ES-I3 (cell line): ENCODE results near the gene DCHS1.

Experiments used
- H3K36me3 ChIP-seq: 2 replicates; pipeline ENCODE4 v1.6.1; 2013; ENCODE audit warnings: mild to moderate bottlenecking, low read length, control low read depth, moderate library complexity; ENCODE audit not compliant: insufficient read depth
- H3K4me1 ChIP-seq: 2 replicates; pipeline ENCODE4 v1.6.1; 2013; ENCODE audit warnings: mild to moderate bottlenecking, control low read depth, low read length; ENCODE audit not compliant: insufficient read depth
- H3K9ac ChIP-seq: 2 replicates; pipeline ENCODE4 v1.6.1; 2013; ENCODE audit warnings: low read depth, mild to moderate bottlenecking, low read length, moderate library complexity
- H3K9me3 ChIP-seq: 2 replicates; pipeline ENCODE4 v1.6.1; 2013; ENCODE audit warnings: mild to moderate bottlenecking, low read length, moderate library complexity; ENCODE audit not compliant: control insufficient read depth, insufficient read depth

DCHS1 gene

GRCh38 chr11:6619004-6619745 lies 36.4 kb downstream of the DCHS1 start, which contains the start of gene TPP1:
TSS of gene TPP1 (minus strand) at chr11:6619422. CDS start at chr11:6619400, 22 bp downstream.
- H3K9me3 ChIP-seq, result no peaks in the 10 kb centered on the region
- H3K36me3 ChIP-seq, result no peaks in the 10 kb centered on the region
- H3K4me1 ChIP-seq, result peaks cover 10% of the 10 kb centered on the region; the same call in 1 of the 2 replicates

GRCh38 chr11:6618117-6619003 lies 37.2 kb downstream of the DCHS1 start:
- H3K9ac ChIP-seq, result peak overlapping the region; percentile 74
- H3K4me1 ChIP-seq, result peaks cover 12% of the 10 kb centered on the region
- no peaks in the 10 kb centered on the region for H3K9me3 ChIP-seq
- no peaks in the 10 kb centered on the region for H3K36me3 ChIP-seq

More at GRCh38 chr11:6619004-6619745, 36.4 kb downstream of the DCHS1 start, which contains the start of gene TPP1:
- H3K9ac ChIP-seq, result peak within 1 kb of the TSS; percentile 74

- Histone ChIP-seq H3K4me1 (peaks cover 18% of the 10 kb centered on the region), H3K9me3 (no peaks in the 10 kb centered on the region), H3K9ac (no peak overlapping the region), H3K36me3 (no peaks in the 10 kb centered on the region)
Observed at GRCh38 chr11:6617315-6617781, 38.3 kb downstream of the DCHS1 start.

- no peaks in the 10 kb centered on the region for H3K9me3 ChIP-seq
- H3K4me1 ChIP-seq, result peaks cover 18% of the 10 kb centered on the region
- no peaks in the 10 kb centered on the region for H3K36me3 ChIP-seq
- no peak overlapping the region for H3K9ac ChIP-seq
Observed at GRCh38 chr11:6616596-6617250, 38.9 kb downstream of the DCHS1 start.

- Histone ChIP-seq H3K9me3 (no peaks in the 10 kb centered on the region), H3K9ac (no peak overlapping the region), H3K36me3 (no peaks in the 10 kb centered on the region), H3K4me1 (peaks cover 18% of the 10 kb centered on the region)
Observed at GRCh38 chr11:6615882-6616585, 39.6 kb downstream of the DCHS1 start.

GRCh38 chr11:6615046-6615445 lies 40.6 kb downstream of the DCHS1 start:
- Histone ChIP-seq H3K36me3 (peaks cover 9% of the 10 kb centered on the region), H3K9ac (no peak overlapping the region)

GRCh38 chr11:6614446-6614845 lies 41.2 kb downstream of the DCHS1 start:
- Histone ChIP-seq H3K9me3 (no peaks in the 10 kb centered on the region), H3K4me1 (peaks cover 12% of the 10 kb centered on the region), H3K9ac (no peak overlapping the region), H3K36me3 (peaks cover 14% of the 10 kb centered on the region)

More at GRCh38 chr11:6615046-6615445, 40.6 kb downstream of the DCHS1 start:
- Histone ChIP-seq H3K9me3 (no peaks in the 10 kb centered on the region), H3K4me1 (peaks cover 18% of the 10 kb centered on the region)

- H3K36me3 ChIP-seq, result peaks cover 23% of the 10 kb centered on the region
- no peaks in the 10 kb centered on the region for H3K9me3 ChIP-seq
- peaks cover 10% of the 10 kb centered on the region for H3K4me1 ChIP-seq
- no peak overlapping the region for H3K9ac ChIP-seq
Observed at GRCh38 chr11:6613496-6613895, 42.1 kb downstream of the DCHS1 start.

GRCh38 chr11:6612213-6613041 lies 43.2 kb downstream of the DCHS1 start, which contains the start of gene TAF10:
TSS of gene TAF10 (minus strand) at chr11:6612216. CDS start at chr11:6612189, 27 bp downstream.
- H3K9me3 ChIP-seq, result no peaks in the 10 kb centered on the region
- H3K36me3 ChIP-seq, result peaks cover 27% of the 10 kb centered on the region
- peaks cover 11% of the 10 kb centered on the region for H3K4me1 ChIP-seq
- H3K9ac ChIP-seq, result peak within 1 kb of the TSS; percentile 76

GRCh38 chr11:6611963-6612212 lies 43.7 kb downstream of the DCHS1 start:
- peaks cover 14% of the 10 kb centered on the region for H3K4me1 ChIP-seq
- no peaks in the 10 kb centered on the region for H3K9me3 ChIP-seq
- H3K36me3 ChIP-seq, result peaks cover 27% of the 10 kb centered on the region
- peak overlapping the region; percentile 76 for H3K9ac ChIP-seq

- H3K36me3 ChIP-seq, result peaks cover 27% of the 10 kb centered on the region
- no peaks in the 10 kb centered on the region for H3K9me3 ChIP-seq
- peaks cover 19% of the 10 kb centered on the region for H3K4me1 ChIP-seq
- H3K9ac ChIP-seq, result peak overlapping the region; percentile 76
Observed at GRCh38 chr11:6611092-6611962, 44.3 kb downstream of the DCHS1 start.

GRCh38 chr11:6610591-6610990 lies 45.0 kb downstream of the DCHS1 start:
- H3K9me3 ChIP-seq, result no peaks in the 10 kb centered on the region
- peaks cover 21% of the 10 kb centered on the region for H3K4me1 ChIP-seq
- peaks cover 27% of the 10 kb centered on the region for H3K36me3 ChIP-seq
- no peak overlapping the region for H3K9ac ChIP-seq
